Fibroblast of lung (primary cell): ENCODE measurements around the gene MYO10. TPM values are rescaled to one million over a fixed set of nuclear protein-coding genes. Genes with fewer than 3 reads are reported as not detected.
A peak's percentile ranks its signal among the peaks of the same experiment; 100 is the strongest.

Experiments used
- DNase-seq, 2 donors: peaks; one replicate each; pipeline versions ENCODE4 v3.0.0 to v3.0.0-alpha.2; 2010; ENCODE audit warnings: low read depth in 2 of 2
- H2AFZ ChIP-seq: 2 replicates; pipeline ENCODE4 v1.5.1; 2012; ENCODE audit warnings: low read length, control low read depth, inconsistent platforms
- H3K27ac ChIP-seq: 2 replicates; pipeline ENCODE4 v1.5.1; 2011; ENCODE audit warnings: low read length, control low read depth; ENCODE audit not compliant: insufficient read depth
- H3K27me3 ChIP-seq: 2 replicates; pipeline ENCODE4 v1.5.1; 2011; ENCODE audit warnings: mild to moderate bottlenecking, low read length; ENCODE audit not compliant: control insufficient read depth, insufficient read depth
- H3K36me3 ChIP-seq: 2 replicates; pipeline ENCODE4 v1.5.1; 2011; ENCODE audit warnings: low read length; ENCODE audit not compliant: control insufficient read depth, insufficient read depth
- H3K4me1 ChIP-seq: 2 replicates; pipeline ENCODE4 v1.5.1; 2011; ENCODE audit warnings: low read length; ENCODE audit not compliant: control insufficient read depth, insufficient read depth; ENCODE audit errors: extremely low read depth
- H3K4me2 ChIP-seq: 2 replicates; pipeline ENCODE4 v1.5.1; 2011; ENCODE audit warnings: low read length, control low read depth; ENCODE audit not compliant: insufficient read depth; ENCODE audit errors: extremely low read depth
- H3K4me3 ChIP-seq, 4 experiments: fragments of 200-600 bp in 1 of 4; sonication (generic) in 1 of 4; replicated peaks in 1 of 4; 2 replicates each; pipeline ENCODE4 v1.5.1; 2011 to 2016; ENCODE audit warnings: low read length in 4 of 4, low read depth in 3 of 4, mild to moderate bottlenecking in 3 of 4, control low read depth in 2 of 4, inconsistent platforms in 1 of 4, mixed read lengths in 1 of 4; ENCODE audit not compliant: insufficient read depth in 1 of 4; ENCODE audit errors: control extremely low read depth in 1 of 4
- H3K79me2 ChIP-seq: 2 replicates; pipeline ENCODE4 v1.5.1; 2012; ENCODE audit warnings: mild to moderate bottlenecking, low read length, inconsistent platforms; ENCODE audit not compliant: control insufficient read depth, insufficient read depth
- H3K9ac ChIP-seq: 2 replicates; pipeline ENCODE4 v1.5.1; 2011; ENCODE audit warnings: mild to moderate bottlenecking, low read length, control low read depth; ENCODE audit not compliant: insufficient read depth
- H3K9me3 ChIP-seq: 2 replicates; pipeline ENCODE4 v1.5.1; 2012; ENCODE audit warnings: low read depth, low read length; ENCODE audit not compliant: control insufficient read depth, insufficient read depth
- H4K20me1 ChIP-seq: 2 replicates; pipeline ENCODE4 v1.5.1; 2011; ENCODE audit warnings: low read length; ENCODE audit not compliant: control insufficient read depth, insufficient read depth; ENCODE audit errors: extremely low read depth
- EZH2 ChIP-seq: IDR thresholded peaks from 2 replicates; pipeline ENCODE4 v1.5.1; 2012; ENCODE audit warnings: low read length, control low read depth, mild to moderate bottlenecking; ENCODE audit errors: missing control alignments
- polyA plus RNA-seq, 2 donors: library from polyadenylated mRNA; depleted of rRNA in 1 of 2; stranded (reverse) in 1 of 2; unstranded in 1 of 2; fragments of >200 nt; gene quantifications; 2 replicates each; pipeline ENCODE4 v1.2.1, GENCODE V29; 2011 to 2012; ENCODE audit warnings: missing spikeins in 1 of 2
- total RNA-seq: library from RNA; depleted of rRNA; stranded (reverse); fragments of >200 nt; gene quantifications from 2 replicates; pipeline ENCODE4 v1.2.1, GENCODE V29; 2014
- TF ChIP-seq, protein P1 (sequence below), 2 donors: IDR thresholded peaks in 1 of 2; conservative IDR thresholded peaks in 1 of 2; 1 replicate in 1 of 2; 2 replicates in 1 of 2; pipeline ENCODE4 v1.5.1; 2011 to 2012; ENCODE audit warnings: low read length in 2 of 2, control low read depth in 1 of 2, inconsistent platforms in 1 of 2, low read depth in 1 of 2, mild to moderate bottlenecking in 1 of 2

MYO10 gene
- total and polyA plus RNA-seq, 2 donors (not counting 1 experiment from before 2014, with no cell fraction given), result 16.6 to 82.2 TPM

DNA sequence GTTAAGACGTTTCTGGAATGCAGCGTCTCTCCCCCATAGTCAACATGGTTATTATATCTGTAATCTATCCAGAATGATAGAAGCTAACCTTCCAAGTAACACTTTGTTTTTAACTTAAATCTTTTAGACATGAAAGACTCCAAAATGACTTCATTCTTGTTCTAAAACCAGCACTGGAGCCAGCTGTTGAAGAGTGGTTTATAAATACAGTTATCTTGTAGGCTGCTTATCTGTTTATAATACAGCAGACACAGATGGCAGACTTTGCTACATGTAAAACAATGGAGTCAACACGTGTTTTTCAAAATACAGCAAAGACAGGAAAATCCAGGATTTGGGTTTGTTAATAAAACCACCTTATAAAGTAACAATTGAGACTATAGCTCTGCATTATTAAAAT lies 270.5 kb downstream of the MYO10 start:
- DNase-seq, result peak in 1 of 2 donors; percentile 28
- peaks cover 19% of the 10 kb centered on the region for H3K36me3 ChIP-seq
- no peak overlapping the region for H3K4me2 ChIP-seq

DNA sequence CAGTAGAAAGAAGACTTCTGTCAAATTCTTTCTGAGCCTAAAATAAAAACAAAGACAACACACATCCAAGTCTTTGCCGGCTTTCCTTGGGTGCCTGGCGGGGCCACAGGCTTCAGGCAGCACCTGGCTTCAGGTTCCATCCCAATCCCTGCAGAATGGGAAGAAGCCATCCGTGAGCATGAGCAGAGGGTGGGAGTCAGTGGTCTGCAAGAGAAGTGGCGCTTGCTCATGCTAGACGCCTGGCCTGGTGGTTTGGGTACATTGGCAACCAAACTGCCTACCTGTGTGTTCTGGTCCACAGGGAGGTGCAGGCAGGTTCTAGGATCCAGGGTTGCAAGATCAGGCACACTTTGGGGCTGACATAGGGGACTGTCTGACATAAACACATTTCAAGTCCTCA lies 271.7 kb downstream of the MYO10 start:
- no peak for DNase-seq
- Histone ChIP-seq H3K79me2 (no peaks in the 10 kb centered on the region), H3K27me3 (no peaks in the 10 kb centered on the region), H3K36me3 (peaks cover 16% of the 10 kb centered on the region), H3K4me2 (no peak overlapping the region), H3K4me3 (no peak overlapping the region), H2AFZ (no peak overlapping the region), H3K9ac (no peak overlapping the region), H3K27ac (no peak overlapping the region), H3K4me1 (no peaks in the 10 kb centered on the region), H4K20me1 (no peaks in the 10 kb centered on the region), H3K9me3 (no peaks in the 10 kb centered on the region)
- TF ChIP-seq, protein P1, sequence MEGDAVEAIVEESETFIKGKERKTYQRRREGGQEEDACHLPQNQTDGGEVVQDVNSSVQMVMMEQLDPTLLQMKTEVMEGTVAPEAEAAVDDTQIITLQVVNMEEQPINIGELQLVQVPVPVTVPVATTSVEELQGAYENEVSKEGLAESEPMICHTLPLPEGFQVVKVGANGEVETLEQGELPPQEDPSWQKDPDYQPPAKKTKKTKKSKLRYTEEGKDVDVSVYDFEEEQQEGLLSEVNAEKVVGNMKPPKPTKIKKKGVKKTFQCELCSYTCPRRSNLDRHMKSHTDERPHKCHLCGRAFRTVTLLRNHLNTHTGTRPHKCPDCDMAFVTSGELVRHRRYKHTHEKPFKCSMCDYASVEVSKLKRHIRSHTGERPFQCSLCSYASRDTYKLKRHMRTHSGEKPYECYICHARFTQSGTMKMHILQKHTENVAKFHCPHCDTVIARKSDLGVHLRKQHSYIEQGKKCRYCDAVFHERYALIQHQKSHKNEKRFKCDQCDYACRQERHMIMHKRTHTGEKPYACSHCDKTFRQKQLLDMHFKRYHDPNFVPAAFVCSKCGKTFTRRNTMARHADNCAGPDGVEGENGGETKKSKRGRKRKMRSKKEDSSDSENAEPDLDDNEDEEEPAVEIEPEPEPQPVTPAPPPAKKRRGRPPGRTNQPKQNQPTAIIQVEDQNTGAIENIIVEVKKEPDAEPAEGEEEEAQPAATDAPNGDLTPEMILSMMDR (conservative IDR thresholded peaks at IDR 0.05 in 1 of 2, IDR thresholded peaks at IDR 0.05 in 1 of 2; ENCODE audit: low read depth in 1 of 2, low read length in 2 of 2), result no peak
- TF ChIP-seq EZH2, result no peak

More for the DNA sequence above, 270.5 kb downstream of the MYO10 start:
- peaks cover 4% of the 10 kb centered on the region for H3K4me1 ChIP-seq
- no peak overlapping the region for H3K4me3 ChIP-seq
- H3K79me2 ChIP-seq, result no peaks in the 10 kb centered on the region
- H3K27ac ChIP-seq, result no peak overlapping the region
- H3K9me3 ChIP-seq, result no peaks in the 10 kb centered on the region
- H4K20me1 ChIP-seq, result no peaks in the 10 kb centered on the region
- TF ChIP-seq, protein P1 (conservative IDR thresholded peaks at IDR 0.05 in 1 of 2, IDR thresholded peaks at IDR 0.05 in 1 of 2; ENCODE audit: low read depth in 1 of 2, low read length in 2 of 2), result no peak
- TF ChIP-seq EZH2, result no peak
- no peaks in the 10 kb centered on the region for H3K27me3 ChIP-seq
- no peak overlapping the region for H3K9ac ChIP-seq
- H2AFZ ChIP-seq, result no peak overlapping the region

DNA sequence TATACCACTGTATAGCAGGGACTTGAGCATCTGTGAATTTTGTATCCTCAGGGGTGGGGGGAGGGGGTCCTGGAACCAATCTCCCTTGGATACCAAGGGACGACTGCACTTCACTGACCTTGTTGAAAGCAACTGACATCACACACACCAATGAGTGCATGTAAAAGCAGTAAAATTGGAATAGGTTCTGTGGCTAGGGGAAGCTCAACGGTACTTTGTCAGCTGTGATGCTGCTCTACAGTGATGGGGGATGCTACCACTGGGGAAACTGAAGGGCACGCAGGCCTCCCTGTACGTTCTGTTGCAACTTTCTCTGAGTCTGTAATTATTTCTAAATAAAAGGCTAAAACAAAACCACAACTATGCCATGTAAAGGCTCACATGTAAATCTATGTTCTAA lies 272.2 kb downstream of the MYO10 start:
- no peak overlapping the region for H3K4me2 ChIP-seq
- H3K4me3 ChIP-seq, result no peak overlapping the region
- no peak for DNase-seq
- H3K36me3 ChIP-seq, result peaks cover 16% of the 10 kb centered on the region
- no peak overlapping the region for H3K27ac ChIP-seq
- TF ChIP-seq EZH2, result no peak
- TF ChIP-seq, protein P1 (conservative IDR thresholded peaks at IDR 0.05 in 1 of 2, IDR thresholded peaks at IDR 0.05 in 1 of 2; ENCODE audit: low read depth in 1 of 2, low read length in 2 of 2), result no peak
- H2AFZ ChIP-seq, result no peak overlapping the region
- no peak overlapping the region for H3K9ac ChIP-seq
- H4K20me1 ChIP-seq, result no peaks in the 10 kb centered on the region
- H3K27me3 ChIP-seq, result no peaks in the 10 kb centered on the region
- no peaks in the 10 kb centered on the region for H3K79me2 ChIP-seq
- no peaks in the 10 kb centered on the region for H3K4me1 ChIP-seq
- H3K9me3 ChIP-seq, result no peaks in the 10 kb centered on the region
